SK-N-SH treated with all-trans-retinoic acid at 6 μM for 48 hours (cell line): ENCODE results near the gene SOX10.

Source experiments
- BACH2 ChIP-seq: fragments of 250-450 bp; sonication (Bioruptor Pico); IDR thresholded peaks from 2 replicates; pipeline ENCODE4 v1.9.0; 2021; ENCODE audit warnings: mild to moderate bottlenecking, borderline replicate concordance
- CREB5 ChIP-seq: fragments of 250-450 bp; sonication (Bioruptor Pico); IDR thresholded peaks from 2 replicates; pipeline ENCODE4 v1.5.1; 2020; ENCODE audit warnings: low read depth, mild to moderate bottlenecking, moderate library complexity
- CSDC2 ChIP-seq: fragments of 250-450 bp; sonication (Bioruptor Pico); IDR thresholded peaks from 2 replicates; pipeline ENCODE4 v1.5.0; 2020; ENCODE audit warnings: mild to moderate bottlenecking, moderate library complexity
- ESRRG ChIP-seq: fragments of 250-450 bp; sonication (Bioruptor Pico); IDR thresholded peaks from 2 replicates; pipeline ENCODE4 v1.6.1; 2021; ENCODE audit warnings: mild to moderate bottlenecking
- ISL1 ChIP-seq: fragments of 250-450 bp; sonication (Bioruptor Pico); IDR thresholded peaks from 2 replicates; pipeline ENCODE4 v2.1.2; 2022; ENCODE audit warnings: mild to moderate bottlenecking, moderate library complexity
- RARB ChIP-seq: fragments of 250-450 bp; sonication (Bioruptor Pico); IDR thresholded peaks from 2 replicates; pipeline ENCODE4 v1.8.0; 2021; ENCODE audit warnings: mild to moderate bottlenecking, moderate library complexity
- SNAI2 ChIP-seq: fragments of 250-450 bp; sonication (Bioruptor Pico); IDR thresholded peaks from 2 replicates; pipeline ENCODE4 v1.5.0; 2020; ENCODE audit warnings: mild to moderate bottlenecking, moderate library complexity
- ZC3H10 ChIP-seq: fragments of 250-450 bp; sonication (Bioruptor Pico); IDR thresholded peaks from 2 replicates; pipeline ENCODE4 v1.5.1; 2021; ENCODE audit warnings: mild to moderate bottlenecking, moderate library complexity
- ZFP3 ChIP-seq: fragments of 250-450 bp; sonication (Bioruptor Pico); IDR thresholded peaks from 2 replicates; pipeline ENCODE4 v1.5.0; 2020; ENCODE audit warnings: mild to moderate bottlenecking, moderate library complexity
- ZFP30 ChIP-seq: fragments of 450-650 bp; formaldehyde crosslinking; IDR thresholded peaks from 2 replicates; pipeline ENCODE4 v1.5.0; 2022; ENCODE audit warnings: mild to moderate bottlenecking, moderate library complexity
- TF ChIP-seq, protein P1 (sequence below): fragments of 250-450 bp; sonication (Bioruptor Pico); IDR thresholded peaks from 2 replicates; pipeline ENCODE4 v1.8.0; 2020; ENCODE audit warnings: mild to moderate bottlenecking, moderate library complexity, borderline replicate concordance

DNA sequence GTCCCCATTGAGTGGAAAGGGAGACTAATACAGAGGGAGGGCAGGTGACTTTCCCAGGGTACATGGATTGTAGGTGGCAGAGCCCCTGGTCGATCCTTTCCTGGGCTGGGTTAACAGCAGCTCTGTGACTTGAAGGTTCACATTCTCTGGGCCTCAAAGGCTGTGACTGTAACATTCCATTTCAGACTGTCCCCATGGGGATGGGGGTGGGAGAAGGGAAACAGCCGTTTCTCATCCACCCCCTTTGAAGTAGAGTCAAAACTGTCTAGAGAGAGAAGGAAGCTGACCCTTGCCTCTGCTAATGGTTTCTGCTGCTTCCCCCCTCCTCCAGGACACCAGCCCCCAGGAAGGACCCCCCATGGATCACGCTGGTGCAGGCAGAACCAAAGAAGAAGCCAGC is 59.0 kb downstream of the SOX10 start:
- TF ChIP-seq ZFP30 (CRISPR knock-in tag) (no peak), BACH2 (no peak), CREB5 (no peak), RARB (CRISPR knock-in tag) (no peak), ZFP3 (CRISPR knock-in tag) (no peak), CSDC2 (no peak), SNAI2 (CRISPR knock-in tag) (no peak), ISL1 (CRISPR knock-in tag) (no peak), ESRRG (CRISPR knock-in tag) (no peak), ZC3H10 (CRISPR knock-in tag) (no peak)
- TF ChIP-seq, protein P1, sequence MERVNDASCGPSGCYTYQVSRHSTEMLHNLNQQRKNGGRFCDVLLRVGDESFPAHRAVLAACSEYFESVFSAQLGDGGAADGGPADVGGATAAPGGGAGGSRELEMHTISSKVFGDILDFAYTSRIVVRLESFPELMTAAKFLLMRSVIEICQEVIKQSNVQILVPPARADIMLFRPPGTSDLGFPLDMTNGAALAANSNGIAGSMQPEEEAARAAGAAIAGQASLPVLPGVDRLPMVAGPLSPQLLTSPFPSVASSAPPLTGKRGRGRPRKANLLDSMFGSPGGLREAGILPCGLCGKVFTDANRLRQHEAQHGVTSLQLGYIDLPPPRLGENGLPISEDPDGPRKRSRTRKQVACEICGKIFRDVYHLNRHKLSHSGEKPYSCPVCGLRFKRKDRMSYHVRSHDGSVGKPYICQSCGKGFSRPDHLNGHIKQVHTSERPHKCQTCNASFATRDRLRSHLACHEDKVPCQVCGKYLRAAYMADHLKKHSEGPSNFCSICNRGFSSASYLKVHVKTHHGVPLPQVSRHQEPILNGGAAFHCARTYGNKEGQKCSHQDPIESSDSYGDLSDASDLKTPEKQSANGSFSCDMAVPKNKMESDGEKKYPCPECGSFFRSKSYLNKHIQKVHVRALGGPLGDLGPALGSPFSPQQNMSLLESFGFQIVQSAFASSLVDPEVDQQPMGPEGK: no peak
